MV-4-11 (cell line): ENCODE measurements around the gene EFNB2.

Experiments used
- DNase-seq: peaks from one replicate; lab custom pipeline; 2025; lab: John Stamatoyannopoulos, UW

The EFNB2 gene

DNA sequence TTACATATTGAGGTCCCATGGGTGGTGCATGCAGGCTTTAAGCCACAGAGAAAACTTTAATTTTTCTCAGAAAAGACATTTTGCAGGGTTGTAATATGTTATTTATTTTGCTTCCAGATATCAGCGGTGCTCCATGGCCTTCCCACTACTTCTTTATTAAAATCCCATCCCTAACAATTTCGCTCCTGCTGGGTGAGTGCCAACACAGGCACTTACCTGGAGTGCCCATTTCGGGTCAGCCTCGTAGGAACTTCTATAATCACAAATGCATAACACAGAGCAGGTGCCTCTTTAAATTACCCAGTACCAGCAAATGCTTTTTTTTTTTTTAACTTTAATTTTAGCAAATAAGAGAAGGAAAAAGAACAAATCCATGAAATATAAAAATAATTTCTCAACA is 86.4 kb downstream of the EFNB2 start:
- no peak for DNase-seq

DNA sequence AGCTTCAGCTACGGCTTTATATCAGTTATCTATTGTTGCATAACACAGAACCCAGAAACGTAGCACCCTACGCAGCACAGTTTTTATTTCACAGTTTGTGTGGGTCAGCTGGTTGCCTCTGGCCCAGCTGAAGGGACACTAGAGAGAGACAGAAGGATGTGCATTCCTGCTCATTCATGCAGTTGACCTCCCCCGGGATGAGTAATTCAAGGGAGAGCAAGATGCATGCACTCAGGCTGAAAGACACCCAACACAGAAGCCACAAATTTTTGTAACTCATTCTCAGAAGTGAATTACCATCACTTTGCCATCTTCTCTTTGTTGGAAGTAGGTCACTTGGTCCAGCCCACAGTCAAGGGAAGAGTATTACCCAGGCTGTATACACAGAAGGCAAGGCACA is 89.5 kb downstream of the EFNB2 start:
- DNase-seq, result no peak

DNA sequence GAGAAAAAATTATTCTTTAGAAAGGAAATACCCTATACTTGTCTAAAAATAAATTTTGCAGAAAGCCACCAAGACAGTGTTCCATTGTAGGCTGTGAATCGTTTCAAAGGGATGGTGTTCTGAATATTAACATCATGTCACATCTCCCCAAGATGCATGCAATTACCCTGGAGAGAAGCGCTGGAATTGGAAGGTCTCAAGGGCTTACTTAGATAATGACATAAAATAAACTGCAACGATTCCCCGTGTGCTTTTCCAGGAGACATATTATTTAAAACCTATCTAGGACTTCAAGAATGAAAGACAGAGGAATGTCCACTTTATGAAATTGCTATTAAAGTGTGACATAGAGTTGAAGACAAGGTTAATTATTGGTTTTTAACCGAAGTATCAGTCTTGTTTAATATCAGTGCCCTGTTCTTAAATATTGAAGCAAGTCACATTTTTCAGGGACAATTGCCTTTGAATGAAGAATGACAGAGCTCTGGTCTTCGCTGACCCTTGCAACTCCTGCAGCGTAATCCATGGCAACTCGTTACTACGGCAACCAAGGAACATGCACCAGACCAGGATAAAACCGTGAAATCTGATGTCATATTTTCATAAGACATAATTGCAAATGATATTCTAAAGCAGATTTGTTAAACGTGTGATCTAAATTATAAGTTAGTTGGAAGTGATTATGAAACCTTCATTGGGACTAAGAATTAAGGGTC is 91.7 kb downstream of the EFNB2 start:
- DNase-seq, result no peak

DNA sequence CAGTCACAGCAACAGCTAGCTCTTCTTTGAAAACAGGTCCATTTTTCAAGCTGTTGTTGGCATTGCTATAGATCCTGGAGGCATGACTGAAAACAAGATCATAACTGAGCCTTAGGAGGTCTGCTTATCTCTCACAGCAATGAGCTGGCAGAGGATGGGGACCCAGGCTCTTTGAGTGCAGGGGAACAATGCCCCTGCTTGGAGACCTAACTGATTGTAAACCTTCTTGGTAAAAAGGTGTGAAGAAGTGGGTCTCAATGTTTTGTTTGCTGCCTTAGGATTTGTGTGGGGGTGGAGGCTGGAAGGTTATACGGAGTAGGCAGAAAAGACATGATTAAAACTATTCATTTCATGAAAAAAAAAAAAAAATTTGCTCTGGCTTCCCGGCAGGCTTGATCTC is 94.6 kb downstream of the EFNB2 start:
- no peak for DNase-seq
